ENCODE measurements around the gene PITX2. TPM values are rescaled to one million over a fixed set of nuclear protein-coding genes. Genes with fewer than 3 reads are reported as not detected.
A peak's percentile ranks its signal among the peaks of the same experiment; 100 is the strongest.

PITX2 gene
- total RNA-seq, 1 experiment from 2014 or later: 8.5 TPM

GRCh38 chr4:110641218-110641617 is 18.3 kb upstream of the PITX2 start:
- Histone ChIP-seq H3K23ac (ENCODE audit: insufficient read length, low read depth, low read length) (no peak overlapping the region), H3K4me2 (ENCODE audit: insufficient read depth, insufficient read length, low read length) (peak overlapping the region; percentile 70), H3T11ph (ENCODE audit: low read length) (no peak overlapping the region), H3K14ac (ENCODE audit: insufficient read depth, low read length) (no peak overlapping the region), H2BK20ac (ENCODE audit: low read depth, low read length, poor library complexity, severe bottlenecking) (no peak overlapping the region), H3K56ac (ENCODE audit: insufficient read length, low read depth, low read length) (no peak overlapping the region), H2AFZ (ENCODE audit: low read length) (no peak overlapping the region), H3K27ac (ENCODE audit: insufficient read length, low read depth, low read length) (no peak overlapping the region), H3K23me2 (ENCODE audit: insufficient read length, low read depth, low read length, poor library complexity, severe bottlenecking) (peaks cover 19% of the 10 kb centered on the region), H2BK5ac (ENCODE audit: insufficient read length, low read length) (no peak overlapping the region), H4K91ac (ENCODE audit: insufficient read length, low read depth, low read length) (no peak overlapping the region), H3K18ac (ENCODE audit: insufficient read length, low read depth, low read length) (no peak overlapping the region), H4K8ac (replicated peaks; ENCODE audit: insufficient read length, low read depth, low read length) (no peak overlapping the region), H2BK120ac (ENCODE audit: low read depth, low read length, poor library complexity, severe bottlenecking) (no peak overlapping the region), H4K5ac (ENCODE audit: insufficient read length, low read depth, low read length) (no peak overlapping the region), H3K4ac (ENCODE audit: low read depth, low read length) (no peak overlapping the region), H2BK15ac (ENCODE audit: low read depth, low read length) (no peak overlapping the region), H3K9me3 (ENCODE audit: control insufficient read depth, low read depth, low read length) (no peaks in the 10 kb centered on the region), H3K79me2 (ENCODE audit: insufficient read depth, low read length) (no peaks in the 10 kb centered on the region), H3K27me3 (ENCODE audit: insufficient read depth, low read length) (peaks cover 45% of the 10 kb centered on the region), H2BK12ac (ENCODE audit: insufficient read length, low read depth, low read length) (no peak overlapping the region), H3K4me1 (ENCODE audit: insufficient read depth, low read length) (peaks cover 12% of the 10 kb centered on the region), H2AK5ac (ENCODE audit: insufficient read length, low read length) (no peak overlapping the region), H4K20me1 (ENCODE audit: control insufficient read depth, insufficient read depth, insufficient read length) (no peaks in the 10 kb centered on the region), H3K9ac (ENCODE audit: extremely low read depth, insufficient read length, low read length) (no peak overlapping the region), H3K79me1 (ENCODE audit: insufficient read depth, low read depth, low read length, poor library complexity, severe bottlenecking) (no peaks in the 10 kb centered on the region)
- peak overlapping the region; percentile 17 to 70; a peak in 4 of 5 replicates for H3K4me3 Mint-ChIP-seq
- TF ChIP-seq, protein P1, sequence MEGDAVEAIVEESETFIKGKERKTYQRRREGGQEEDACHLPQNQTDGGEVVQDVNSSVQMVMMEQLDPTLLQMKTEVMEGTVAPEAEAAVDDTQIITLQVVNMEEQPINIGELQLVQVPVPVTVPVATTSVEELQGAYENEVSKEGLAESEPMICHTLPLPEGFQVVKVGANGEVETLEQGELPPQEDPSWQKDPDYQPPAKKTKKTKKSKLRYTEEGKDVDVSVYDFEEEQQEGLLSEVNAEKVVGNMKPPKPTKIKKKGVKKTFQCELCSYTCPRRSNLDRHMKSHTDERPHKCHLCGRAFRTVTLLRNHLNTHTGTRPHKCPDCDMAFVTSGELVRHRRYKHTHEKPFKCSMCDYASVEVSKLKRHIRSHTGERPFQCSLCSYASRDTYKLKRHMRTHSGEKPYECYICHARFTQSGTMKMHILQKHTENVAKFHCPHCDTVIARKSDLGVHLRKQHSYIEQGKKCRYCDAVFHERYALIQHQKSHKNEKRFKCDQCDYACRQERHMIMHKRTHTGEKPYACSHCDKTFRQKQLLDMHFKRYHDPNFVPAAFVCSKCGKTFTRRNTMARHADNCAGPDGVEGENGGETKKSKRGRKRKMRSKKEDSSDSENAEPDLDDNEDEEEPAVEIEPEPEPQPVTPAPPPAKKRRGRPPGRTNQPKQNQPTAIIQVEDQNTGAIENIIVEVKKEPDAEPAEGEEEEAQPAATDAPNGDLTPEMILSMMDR (conservative IDR thresholded peaks at IDR 0.05): no peak
- no peak overlapping the region for H3K27ac Mint-ChIP-seq
- H3K36me3 Mint-ChIP-seq (ENCODE audit: insufficient read depth in 1 of 3, low read depth in 3 of 3): no peaks in the 10 kb centered on the region
- peaks cover 61 to 66% of the 10 kb centered on the region in 2 experiments for H3K4me1 Mint-ChIP-seq
- peaks cover 95% of the 10 kb centered on the region for H3K27me3 Mint-ChIP-seq (ENCODE audit: low read depth)
- peak; percentile 66 for DNase-seq
- WGBS (ENCODE audit: extremely low coverage, insufficient read length, low lambda C conversion rate): no CpG with 5 or more reads among the region's 18 CpGs
- no peaks in the 10 kb centered on the region; a peak in 2 of 5 replicates for H3K9me3 Mint-ChIP-seq

All from H9 (cell line).